ENCODE data around the gene STARD7.
A peak's percentile ranks its signal among the peaks of the same experiment; 100 is the strongest.

The STARD7 gene

DNA sequence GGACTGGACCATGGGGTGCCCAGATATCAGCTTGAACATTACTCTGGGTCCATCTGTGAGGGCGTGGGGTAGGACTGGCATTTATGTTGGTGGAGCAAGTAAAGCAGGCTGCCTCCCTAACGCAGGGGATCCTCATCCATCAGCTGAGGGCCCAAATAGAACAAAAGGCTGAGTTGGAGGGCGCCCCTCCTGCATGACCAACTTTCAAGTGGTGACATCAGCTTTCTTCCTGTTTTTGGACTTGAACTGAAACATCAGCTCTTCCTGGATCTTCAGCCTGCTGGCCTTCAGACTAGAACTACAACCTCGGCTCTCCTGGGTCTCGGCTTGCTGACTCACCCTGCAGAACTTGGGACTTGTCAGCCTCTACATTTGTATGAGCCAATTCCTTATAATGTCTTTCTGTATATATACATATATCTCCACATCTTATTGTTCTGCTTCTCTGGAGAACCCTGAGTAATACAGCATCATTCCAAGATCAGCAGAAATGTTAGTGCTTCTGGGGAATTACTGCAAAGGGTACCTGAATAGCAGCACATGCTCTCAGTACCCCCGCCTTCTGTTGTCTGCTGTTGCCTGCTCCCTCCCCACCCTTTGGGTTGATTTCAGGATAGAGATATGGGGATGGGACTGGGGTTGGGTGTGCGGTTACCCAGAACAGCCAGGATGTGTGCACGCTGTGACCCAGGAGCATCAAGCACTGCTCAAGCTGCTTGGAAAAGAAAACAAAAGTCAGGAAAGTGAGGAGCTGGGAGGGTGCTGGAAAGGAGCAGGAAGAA is 37.2 kb upstream of the STARD7 start:
- DNase-seq (ENCODE audit: low spot score): no peak
- TF ChIP-seq, protein P1, sequence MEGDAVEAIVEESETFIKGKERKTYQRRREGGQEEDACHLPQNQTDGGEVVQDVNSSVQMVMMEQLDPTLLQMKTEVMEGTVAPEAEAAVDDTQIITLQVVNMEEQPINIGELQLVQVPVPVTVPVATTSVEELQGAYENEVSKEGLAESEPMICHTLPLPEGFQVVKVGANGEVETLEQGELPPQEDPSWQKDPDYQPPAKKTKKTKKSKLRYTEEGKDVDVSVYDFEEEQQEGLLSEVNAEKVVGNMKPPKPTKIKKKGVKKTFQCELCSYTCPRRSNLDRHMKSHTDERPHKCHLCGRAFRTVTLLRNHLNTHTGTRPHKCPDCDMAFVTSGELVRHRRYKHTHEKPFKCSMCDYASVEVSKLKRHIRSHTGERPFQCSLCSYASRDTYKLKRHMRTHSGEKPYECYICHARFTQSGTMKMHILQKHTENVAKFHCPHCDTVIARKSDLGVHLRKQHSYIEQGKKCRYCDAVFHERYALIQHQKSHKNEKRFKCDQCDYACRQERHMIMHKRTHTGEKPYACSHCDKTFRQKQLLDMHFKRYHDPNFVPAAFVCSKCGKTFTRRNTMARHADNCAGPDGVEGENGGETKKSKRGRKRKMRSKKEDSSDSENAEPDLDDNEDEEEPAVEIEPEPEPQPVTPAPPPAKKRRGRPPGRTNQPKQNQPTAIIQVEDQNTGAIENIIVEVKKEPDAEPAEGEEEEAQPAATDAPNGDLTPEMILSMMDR (IDR thresholded peaks at IDR 0.05; ENCODE audit: borderline replicate concordance, control extremely low read depth, extremely low read depth, insufficient read depth, missing control alignments): no peak
- in situ Hi-C loops (cut with MboI; ENCODE audit: low sequenced_read_pairs, unreplicated experiment): no loop called here

DNA sequence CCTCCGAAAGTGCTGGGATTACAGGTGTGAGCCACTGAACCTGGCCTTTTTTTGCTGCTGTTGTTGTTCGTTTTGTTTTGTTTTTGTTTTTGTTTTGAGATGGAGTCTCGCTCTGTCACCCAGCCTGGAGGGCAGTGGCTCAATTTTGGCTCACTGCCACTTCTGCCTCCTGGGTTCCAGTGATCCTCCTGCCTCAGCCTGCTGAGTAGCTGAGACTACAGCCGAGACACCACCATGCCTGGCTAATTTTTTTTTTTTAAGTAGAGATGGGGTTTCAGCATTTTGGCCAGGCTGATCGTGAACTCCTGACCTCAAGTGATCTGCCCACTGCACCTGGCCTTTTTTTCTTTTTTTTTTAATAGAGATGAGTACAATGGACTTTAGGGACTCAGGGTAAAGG is 35.2 kb upstream of the STARD7 start:
- DNase-seq (ENCODE audit: low spot score): no peak
- in situ Hi-C loops (cut with MboI; ENCODE audit: low sequenced_read_pairs, unreplicated experiment): no loop called here
- TF ChIP-seq, protein P1 (IDR thresholded peaks at IDR 0.05; ENCODE audit: borderline replicate concordance, control extremely low read depth, extremely low read depth, insufficient read depth, missing control alignments): no peak

DNA sequence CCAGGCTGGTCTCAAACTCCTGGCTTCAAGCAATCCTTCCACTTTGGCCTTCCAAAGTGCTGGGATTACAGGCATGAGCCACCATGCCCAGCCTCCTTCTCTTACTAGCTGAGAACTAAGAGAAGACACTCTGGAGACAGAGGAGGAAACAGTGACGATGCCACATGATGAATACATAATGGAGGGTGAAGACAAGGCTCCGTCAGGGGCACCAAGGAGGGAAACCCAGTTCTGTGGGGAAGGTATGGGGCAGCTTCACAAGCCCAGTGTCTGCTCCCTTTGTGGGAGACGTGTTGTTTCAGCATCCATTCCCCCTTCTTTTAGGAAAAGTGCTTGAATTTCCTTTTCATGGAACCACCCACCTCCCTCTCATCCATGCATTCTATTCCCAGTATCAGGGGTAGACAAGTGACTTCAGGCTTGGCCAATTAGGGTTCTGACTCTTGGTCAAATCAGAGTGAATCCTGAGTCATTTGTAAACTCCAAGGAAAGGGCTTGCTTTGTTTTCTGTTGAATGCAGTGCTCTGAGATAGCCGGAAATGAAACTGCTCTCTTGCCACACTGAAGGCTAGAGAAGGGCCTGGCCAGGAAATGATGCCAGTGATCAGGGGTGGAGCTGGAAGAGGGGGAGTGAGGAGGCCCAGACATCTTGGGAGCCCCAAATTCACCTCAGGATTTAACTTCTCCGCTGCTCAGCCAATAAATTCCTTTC is 33.4 kb upstream of the STARD7 start:
- TF ChIP-seq, protein P1 (IDR thresholded peaks at IDR 0.05; ENCODE audit: borderline replicate concordance, control extremely low read depth, extremely low read depth, insufficient read depth, missing control alignments): no peak
- DNase-seq (ENCODE audit: low spot score): peak; percentile 71
- in situ Hi-C loops (cut with MboI; ENCODE audit: low sequenced_read_pairs, unreplicated experiment): no loop called here

DNA sequence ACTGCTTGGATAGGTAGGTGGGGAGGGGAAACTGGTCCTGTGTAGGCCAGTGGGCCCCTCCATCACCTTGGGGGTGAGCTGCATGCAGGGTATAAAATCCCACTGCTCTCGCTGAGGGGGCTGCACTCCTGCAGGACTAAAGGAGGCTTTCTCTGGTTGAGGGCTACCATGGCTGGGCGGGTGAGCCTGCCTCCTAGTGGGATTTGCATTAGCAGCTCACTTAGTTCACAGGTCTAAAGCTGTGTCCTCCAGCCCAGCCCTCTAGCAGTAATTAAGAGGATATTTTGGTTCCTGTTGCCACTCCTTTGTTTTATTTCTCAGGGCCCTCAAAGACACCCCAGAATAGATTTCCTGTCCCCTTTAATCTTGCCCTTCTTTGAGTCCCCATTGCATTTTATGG is 32.6 kb upstream of the STARD7 start:
- DNase-seq (ENCODE audit: low spot score): no peak
- in situ Hi-C loops (cut with MboI; ENCODE audit: low sequenced_read_pairs, unreplicated experiment): no loop called here

DNA sequence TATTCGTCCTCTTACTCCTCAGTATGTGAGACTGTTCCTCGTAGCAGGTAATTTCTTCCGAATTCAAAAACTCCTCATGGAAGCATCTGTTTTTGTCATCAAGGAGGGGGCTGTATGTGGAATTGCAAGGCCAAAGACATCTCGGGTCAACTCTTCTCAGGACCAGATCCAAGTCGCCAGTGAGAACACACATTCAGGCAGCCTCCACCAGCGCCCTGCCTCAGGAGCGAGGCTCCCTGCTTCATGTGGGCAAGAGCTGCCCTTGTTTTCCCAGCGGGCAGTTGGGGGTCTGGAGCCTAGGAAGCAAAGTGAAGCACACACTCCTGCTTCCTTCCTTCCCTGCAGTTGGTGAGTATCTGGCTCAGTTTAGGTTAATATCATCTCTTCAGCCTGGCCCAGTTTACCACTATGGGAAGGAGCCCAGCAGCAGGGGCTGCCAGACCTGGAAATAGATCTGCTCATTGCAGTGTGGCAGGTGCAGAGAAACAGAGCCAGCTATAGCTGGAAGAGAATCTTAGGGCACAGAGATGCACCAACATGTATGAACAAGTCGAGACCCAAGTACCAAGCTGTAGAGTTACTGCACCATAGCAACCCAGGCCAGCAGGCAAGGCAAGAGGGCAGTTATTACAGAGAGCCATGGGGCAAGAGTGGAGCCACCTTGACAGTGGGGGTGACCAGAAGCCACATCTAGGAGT is 31.9 kb upstream of the STARD7 start:
- in situ Hi-C loops (cut with MboI; ENCODE audit: low sequenced_read_pairs, unreplicated experiment): no loop called here
- no peak for DNase-seq (ENCODE audit: low spot score)
- TF ChIP-seq, protein P1 (IDR thresholded peaks at IDR 0.05; ENCODE audit: borderline replicate concordance, control extremely low read depth, extremely low read depth, insufficient read depth, missing control alignments): no peak

More for the DNA sequence above, 32.6 kb upstream of the STARD7 start:
- TF ChIP-seq, protein P1 (IDR thresholded peaks at IDR 0.05; ENCODE audit: borderline replicate concordance, control extremely low read depth, extremely low read depth, insufficient read depth, missing control alignments): no peak

DNA sequence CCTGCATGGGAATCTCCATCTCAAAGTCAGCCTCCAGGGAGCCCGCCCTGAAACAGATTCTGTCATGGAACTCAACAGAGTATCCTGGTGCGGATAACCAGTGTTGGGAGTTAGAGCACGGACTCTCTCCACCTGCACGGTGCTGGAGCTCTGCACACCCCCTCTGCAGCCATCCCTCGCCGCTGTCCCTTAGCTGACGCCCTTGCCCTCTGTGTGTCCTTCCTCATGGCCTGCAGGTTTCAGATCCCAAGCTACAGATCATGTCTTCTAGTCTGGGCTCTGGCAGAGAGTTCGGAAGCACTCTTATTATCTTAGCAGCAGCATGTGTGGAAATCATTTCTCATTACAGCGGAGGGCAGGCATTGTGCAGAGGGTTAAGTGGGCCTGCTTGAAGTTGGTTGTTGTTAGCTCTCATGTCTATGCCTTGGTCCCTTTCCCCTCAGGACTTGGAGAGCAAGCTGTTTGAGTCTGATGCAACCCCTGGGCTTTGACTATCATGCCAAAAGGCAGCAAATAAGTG is 31.2 kb upstream of the STARD7 start:
- in situ Hi-C loops (cut with MboI; ENCODE audit: low sequenced_read_pairs, unreplicated experiment): no loop called here
- no peak for DNase-seq (ENCODE audit: low spot score)
- TF ChIP-seq, protein P1 (IDR thresholded peaks at IDR 0.05; ENCODE audit: borderline replicate concordance, control extremely low read depth, extremely low read depth, insufficient read depth, missing control alignments): no peak

Data from GM13976 (cell line).